MV-4-11 (cell line): ENCODE measurements around the gene MIAT.
A peak's percentile ranks its signal among the peaks of the same experiment; 100 is the strongest.
"Not testable (repeated sequence)": the region's sequence is repeated elsewhere in the genome, so short reads cannot be mapped to it uniquely, and the experiment has no call there.

Source experiments
- DNase-seq: peaks from one replicate; lab custom pipeline; 2025; lab: John Stamatoyannopoulos, UW

MIAT gene

GRCh38 chr22:26700462-26700861 lies 43.1 kb downstream of the MIAT start:
- no peak for DNase-seq

- no peak for DNase-seq
Observed at GRCh38 chr22:26700886-26701285, 43.5 kb downstream of the MIAT start.

GRCh38 chr22:26701323-26701722 lies 43.9 kb downstream of the MIAT start:
- no peak for DNase-seq

GRCh38 chr22:26702906-26703830 lies 45.8 kb downstream of the MIAT start:
- DNase-seq: no peak

GRCh38 chr22:26705379-26705778 lies 48.0 kb downstream of the MIAT start:
- not testable (repeated sequence) for DNase-seq

- peak; percentile 18 for DNase-seq
Observed at GRCh38 chr22:26707090-26707489, 49.7 kb downstream of the MIAT start.

GRCh38 chr22:26707581-26707980 lies 50.2 kb downstream of the MIAT start:
- no peak for DNase-seq

- no peak for DNase-seq
Observed at GRCh38 chr22:26708256-26709009, 51.0 kb downstream of the MIAT start.

- no peak for DNase-seq
Observed at GRCh38 chr22:26709617-26710390, 52.4 kb downstream of the MIAT start.

GRCh38 chr22:26711205-26711963 lies 54.0 kb downstream of the MIAT start:
- no peak for DNase-seq

GRCh38 chr22:26712158-26712557 lies 54.8 kb downstream of the MIAT start:
- no peak for DNase-seq

- no peak for DNase-seq
Observed at GRCh38 chr22:26713823-26714449, 56.5 kb downstream of the MIAT start.

GRCh38 chr22:26714971-26715370 lies 57.6 kb downstream of the MIAT start:
- no peak for DNase-seq

- DNase-seq: no peak
Observed at GRCh38 chr22:26715392-26715936, 58.1 kb downstream of the MIAT start.

- DNase-seq: no peak
Observed at GRCh38 chr22:26718488-26718887, 61.1 kb downstream of the MIAT start.

GRCh38 chr22:26718905-26719304 lies 61.5 kb downstream of the MIAT start:
- DNase-seq: peak; percentile 10

- DNase-seq: no peak
Observed at GRCh38 chr22:26722159-26722558, 64.8 kb downstream of the MIAT start.

GRCh38 chr22:26724414-26724813 lies 67.0 kb downstream of the MIAT start:
- DNase-seq: no peak

- peak; percentile 83 for DNase-seq
Observed at GRCh38 chr22:26725012-26725676, 67.8 kb downstream of the MIAT start.
